Esophagus squamous epithelium (tissue), 4 donors: ENCODE measurements around the gene DAPK2.

ENCODE experiments used
- CTCF ChIP-seq, 6 experiments: fragments of 450-650 bp in 4 of 6; fragments of 200-600 bp in 2 of 6; sonication (generic) in 2 of 6; IDR thresholded peaks; one replicate each; pipeline ENCODE4 v1.5.1; 2016 to 2019; ENCODE audit warnings: antibody characterized with exemption in 6 of 6, mild to moderate bottlenecking in 4 of 6, moderate library complexity in 4 of 6
- POLR2A ChIP-seq, 4 donors: fragments of 450-650 bp; IDR thresholded peaks; one replicate each; pipeline ENCODE4 v1.6.1; 2017; ENCODE audit warnings: antibody characterized with exemption in 4 of 4, mild to moderate bottlenecking in 4 of 4, moderate library complexity in 3 of 4

DNA sequence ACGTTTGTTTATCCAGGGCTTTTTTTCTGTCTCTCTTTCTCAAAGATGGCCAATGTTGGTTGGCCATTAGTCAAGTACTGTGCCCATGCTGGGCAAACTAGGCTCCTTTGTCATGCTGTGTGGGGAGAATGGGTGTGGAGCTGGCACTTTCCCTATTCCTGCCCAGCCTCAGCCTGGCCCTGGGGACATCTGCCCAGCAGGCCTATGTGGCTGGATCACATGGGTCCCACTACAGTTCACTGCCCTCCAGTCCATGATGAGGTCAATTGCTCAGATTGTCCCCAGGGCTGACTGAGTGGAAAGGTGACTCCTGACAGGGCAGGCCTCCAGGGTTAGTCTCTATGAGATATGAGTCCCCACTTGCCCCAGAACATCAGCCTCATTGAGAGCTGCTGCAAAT lies 158.1 kb downstream of the DAPK2 start:
- TF ChIP-seq CTCF (IDR thresholded peaks at IDR 0.05) (no peak), POLR2A (IDR thresholded peaks at IDR 0.05) (no peak)
